CD4-positive, alpha-beta T cell treated with Interferon gamma for 1 hour (primary cell): Measurements from ENCODE around the gene COASY.

Experiments
- DNase-seq: peaks from one replicate; pipeline ENCODE4 v3.0.0-alpha.2; 2020

COASY gene

GRCh38 chr17:42561897-42562387 is at the start of gene COASY:
Gene COASY (plus strand): TSS chr17:42562148. CDS start chr17:42562623, 475 bp downstream.
- DNase-seq, result peak; percentile 91

- DNase-seq, result no peak
Measured at GRCh38 chr17:42512246-42512645, 49.7 kb upstream of the COASY start.

- no peak for DNase-seq
Measured at GRCh38 chr17:42512733-42513251, 49.2 kb upstream of the COASY start.

GRCh38 chr17:42513686-42514085 is 48.3 kb upstream of the COASY start:
- no peak for DNase-seq

- no peak for DNase-seq
Measured at GRCh38 chr17:42514279-42514678, 47.7 kb upstream of the COASY start.

- DNase-seq, result no peak
Measured at GRCh38 chr17:42514867-42515266, 47.1 kb upstream of the COASY start.

- peak; percentile 76 for DNase-seq
Measured at GRCh38 chr17:42517516-42517915, 44.4 kb upstream of the COASY start.

GRCh38 chr17:42518046-42518754 is 43.7 kb upstream of the COASY start:
- DNase-seq, result peak; percentile 43

- no peak for DNase-seq
Measured at GRCh38 chr17:42518755-42519545, 43.0 kb upstream of the COASY start.

GRCh38 chr17:42519546-42520491 is 42.1 kb upstream of the COASY start:
- no peak for DNase-seq

GRCh38 chr17:42520540-42520951 is 41.4 kb upstream of the COASY start:
- no peak for DNase-seq

GRCh38 chr17:42521036-42521435 is 40.9 kb upstream of the COASY start:
- no peak for DNase-seq

GRCh38 chr17:42521666-42522262 is 40.2 kb upstream of the COASY start:
- no peak for DNase-seq

- no peak for DNase-seq
Measured at GRCh38 chr17:42522263-42522790, 39.6 kb upstream of the COASY start.

GRCh38 chr17:42522798-42523278 is 39.1 kb upstream of the COASY start:
- no peak for DNase-seq

- DNase-seq, result no peak
Measured at GRCh38 chr17:42525221-42525620, 36.7 kb upstream of the COASY start.

- no peak for DNase-seq
Measured at GRCh38 chr17:42526031-42526444, 35.9 kb upstream of the COASY start.

- no peak for DNase-seq
Measured at GRCh38 chr17:42527932-42528331, 34.0 kb upstream of the COASY start.

- DNase-seq, result no peak
Measured at GRCh38 chr17:42529061-42529460, 32.9 kb upstream of the COASY start.

GRCh38 chr17:42530952-42531454 is 30.9 kb upstream of the COASY start:
- DNase-seq, result no peak
